Body of pancreas (tissue), 4 donors: ENCODE data around the gene GON4L.

Experiments
- POLR2A ChIP-seq, 3 donors: fragments of 450-650 bp; IDR thresholded peaks; one replicate each; pipeline ENCODE4 v1.6.1; 2016; ENCODE audit warnings: antibody characterized with exemption in 3 of 3, mild to moderate bottlenecking in 2 of 3
- TF ChIP-seq, protein P1 (sequence below), 7 experiments: fragments of 450-650 bp in 4 of 7; fragments of 200-600 bp in 3 of 7; sonication (generic) in 3 of 7; IDR thresholded peaks; one replicate each; pipeline ENCODE4 v1.5.1; 2016 to 2019; ENCODE audit warnings: antibody characterized with exemption in 7 of 7

GRCh38 chr1:155745284-155746228 lies 111.5 kb downstream of the GON4L start:
- TF ChIP-seq, protein P1, sequence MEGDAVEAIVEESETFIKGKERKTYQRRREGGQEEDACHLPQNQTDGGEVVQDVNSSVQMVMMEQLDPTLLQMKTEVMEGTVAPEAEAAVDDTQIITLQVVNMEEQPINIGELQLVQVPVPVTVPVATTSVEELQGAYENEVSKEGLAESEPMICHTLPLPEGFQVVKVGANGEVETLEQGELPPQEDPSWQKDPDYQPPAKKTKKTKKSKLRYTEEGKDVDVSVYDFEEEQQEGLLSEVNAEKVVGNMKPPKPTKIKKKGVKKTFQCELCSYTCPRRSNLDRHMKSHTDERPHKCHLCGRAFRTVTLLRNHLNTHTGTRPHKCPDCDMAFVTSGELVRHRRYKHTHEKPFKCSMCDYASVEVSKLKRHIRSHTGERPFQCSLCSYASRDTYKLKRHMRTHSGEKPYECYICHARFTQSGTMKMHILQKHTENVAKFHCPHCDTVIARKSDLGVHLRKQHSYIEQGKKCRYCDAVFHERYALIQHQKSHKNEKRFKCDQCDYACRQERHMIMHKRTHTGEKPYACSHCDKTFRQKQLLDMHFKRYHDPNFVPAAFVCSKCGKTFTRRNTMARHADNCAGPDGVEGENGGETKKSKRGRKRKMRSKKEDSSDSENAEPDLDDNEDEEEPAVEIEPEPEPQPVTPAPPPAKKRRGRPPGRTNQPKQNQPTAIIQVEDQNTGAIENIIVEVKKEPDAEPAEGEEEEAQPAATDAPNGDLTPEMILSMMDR (IDR thresholded peaks at IDR 0.05) = peak in 3 of 7 experiments; percentile 5 to 23 (median 11)
- peak; percentile 50 to 81 (median 76) for TF ChIP-seq POLR2A (IDR thresholded peaks at IDR 0.05)
